K562 (cell line): ENCODE results near the gene TOMT. TPM values are rescaled to one million over a fixed set of nuclear protein-coding genes. Genes with fewer than 3 reads are reported as not detected.

Experiments
- HDAC3 ChIP-seq: fragments of 450-650 bp; IDR thresholded peaks from 2 replicates; pipeline ENCODE4 v1.6.1; 2018; ENCODE audit warnings: borderline replicate concordance, mild to moderate bottlenecking, moderate library complexity; ENCODE audit not compliant: partially characterized antibody
- MAFG ChIP-seq: fragments of 450-650 bp; conservative IDR thresholded peaks from 2 replicates; pipeline ENCODE4 v1.6.1; 2016; ENCODE audit warnings: missing genetic modification characterization, missing compliant biosample characterization
- MYNN ChIP-seq, 2 experiments: sonication (generic); formaldehyde crosslinking in 1 of 2; IDR thresholded peaks; 2 replicates each; pipeline versions ENCODE4 v1.5.0 to v1.6.1; 2016 to 2020; ENCODE audit warnings: antibody characterized with exemption in 1 of 2, missing genetic modification reagents in 1 of 2
- polyA plus RNA-seq, 8 experiments: library from polyadenylated mRNA; depleted of rRNA in 4 of 8; stranded (reverse) in 5 of 8; unstranded in 3 of 8; fragments of >200 nt; fragmentation: Nextera tagmentation in 2 of 8; fragmentation: Illumina TruSeq in 1 of 8; extraction: Ambion mirVana in 2 of 8; extraction: Trizol in 1 of 8; gene quantifications; 2 replicates each; pipeline versions ENCODE4 v1.2.1 to v1.2.3, GENCODE V29; 2011 to 2014; ENCODE audit warnings: inconsistent platforms in 1 of 8, missing spikeins in 1 of 8
- total RNA-seq, 7 experiments: library from RNA; depleted of rRNA in 6 of 7; stranded (reverse); fragments of >200 nt in 6 of 7; fragmentation: Illumina TruSeq in 2 of 7; extraction: Trizol in 2 of 7; gene quantifications; 2 replicates each; pipeline versions ENCODE4 v1.2.1 to v1.2.3, GENCODE V29; 2011 to 2021; ENCODE audit warnings: low replicate concordance in 1 of 7
- TF ChIP-seq, protein P1 (sequence below): sonication (generic); formaldehyde crosslinking; IDR thresholded peaks from 2 replicates; pipeline ENCODE4 v1.8.0; 2022; ENCODE audit warnings: mild to moderate bottlenecking, missing genetic modification reagents
- TF ChIP-seq, protein P2 (sequence below): fragments of 450-650 bp; IDR thresholded peaks from 2 replicates; pipeline ENCODE4 v1.6.1; 2017; ENCODE audit warnings: antibody characterized with exemption
- TF ChIP-seq, protein P3 (sequence below): fragments of 450-650 bp; formaldehyde crosslinking; IDR thresholded peaks from 2 replicates; pipeline ENCODE4 v1.4.0; 2022; ENCODE audit warnings: missing genetic modification characterization

TOMT gene
- total and polyA plus RNA-seq, 9 of the 15 experiments (the other 6 are each of a cell fraction or from before 2014, with no cell fraction given), result not detected

DNA sequence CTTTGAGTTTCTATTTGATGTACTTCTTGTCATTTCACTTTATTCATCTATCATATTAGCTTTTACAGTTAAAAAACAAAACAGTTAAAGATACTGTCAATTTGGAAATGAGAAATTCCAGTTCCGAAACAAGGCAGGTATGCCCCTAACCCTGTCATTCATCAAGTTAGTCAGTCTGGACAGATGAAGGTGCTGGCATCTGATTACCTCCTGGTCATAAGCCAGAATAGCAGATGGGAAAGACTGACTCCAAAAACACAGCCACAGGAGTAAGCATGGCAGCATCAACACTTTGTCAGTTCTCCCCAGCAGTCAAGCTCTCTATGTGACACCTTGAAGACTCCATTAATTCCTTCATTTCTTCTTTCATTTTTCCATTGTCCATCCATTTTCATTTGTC lies 20.8 kb upstream of the TOMT start (continued):
- TF ChIP-seq, protein P1, sequence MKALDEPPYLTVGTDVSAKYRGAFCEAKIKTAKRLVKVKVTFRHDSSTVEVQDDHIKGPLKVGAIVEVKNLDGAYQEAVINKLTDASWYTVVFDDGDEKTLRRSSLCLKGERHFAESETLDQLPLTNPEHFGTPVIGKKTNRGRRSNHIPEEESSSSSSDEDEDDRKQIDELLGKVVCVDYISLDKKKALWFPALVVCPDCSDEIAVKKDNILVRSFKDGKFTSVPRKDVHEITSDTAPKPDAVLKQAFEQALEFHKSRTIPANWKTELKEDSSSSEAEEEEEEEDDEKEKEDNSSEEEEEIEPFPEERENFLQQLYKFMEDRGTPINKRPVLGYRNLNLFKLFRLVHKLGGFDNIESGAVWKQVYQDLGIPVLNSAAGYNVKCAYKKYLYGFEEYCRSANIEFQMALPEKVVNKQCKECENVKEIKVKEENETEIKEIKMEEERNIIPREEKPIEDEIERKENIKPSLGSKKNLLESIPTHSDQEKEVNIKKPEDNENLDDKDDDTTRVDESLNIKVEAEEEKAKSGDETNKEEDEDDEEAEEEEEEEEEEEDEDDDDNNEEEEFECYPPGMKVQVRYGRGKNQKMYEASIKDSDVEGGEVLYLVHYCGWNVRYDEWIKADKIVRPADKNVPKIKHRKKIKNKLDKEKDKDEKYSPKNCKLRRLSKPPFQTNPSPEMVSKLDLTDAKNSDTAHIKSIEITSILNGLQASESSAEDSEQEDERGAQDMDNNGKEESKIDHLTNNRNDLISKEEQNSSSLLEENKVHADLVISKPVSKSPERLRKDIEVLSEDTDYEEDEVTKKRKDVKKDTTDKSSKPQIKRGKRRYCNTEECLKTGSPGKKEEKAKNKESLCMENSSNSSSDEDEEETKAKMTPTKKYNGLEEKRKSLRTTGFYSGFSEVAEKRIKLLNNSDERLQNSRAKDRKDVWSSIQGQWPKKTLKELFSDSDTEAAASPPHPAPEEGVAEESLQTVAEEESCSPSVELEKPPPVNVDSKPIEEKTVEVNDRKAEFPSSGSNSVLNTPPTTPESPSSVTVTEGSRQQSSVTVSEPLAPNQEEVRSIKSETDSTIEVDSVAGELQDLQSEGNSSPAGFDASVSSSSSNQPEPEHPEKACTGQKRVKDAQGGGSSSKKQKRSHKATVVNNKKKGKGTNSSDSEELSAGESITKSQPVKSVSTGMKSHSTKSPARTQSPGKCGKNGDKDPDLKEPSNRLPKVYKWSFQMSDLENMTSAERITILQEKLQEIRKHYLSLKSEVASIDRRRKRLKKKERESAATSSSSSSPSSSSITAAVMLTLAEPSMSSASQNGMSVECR (CRISPR knock-in tag), result no peak
- TF ChIP-seq, protein P2, sequence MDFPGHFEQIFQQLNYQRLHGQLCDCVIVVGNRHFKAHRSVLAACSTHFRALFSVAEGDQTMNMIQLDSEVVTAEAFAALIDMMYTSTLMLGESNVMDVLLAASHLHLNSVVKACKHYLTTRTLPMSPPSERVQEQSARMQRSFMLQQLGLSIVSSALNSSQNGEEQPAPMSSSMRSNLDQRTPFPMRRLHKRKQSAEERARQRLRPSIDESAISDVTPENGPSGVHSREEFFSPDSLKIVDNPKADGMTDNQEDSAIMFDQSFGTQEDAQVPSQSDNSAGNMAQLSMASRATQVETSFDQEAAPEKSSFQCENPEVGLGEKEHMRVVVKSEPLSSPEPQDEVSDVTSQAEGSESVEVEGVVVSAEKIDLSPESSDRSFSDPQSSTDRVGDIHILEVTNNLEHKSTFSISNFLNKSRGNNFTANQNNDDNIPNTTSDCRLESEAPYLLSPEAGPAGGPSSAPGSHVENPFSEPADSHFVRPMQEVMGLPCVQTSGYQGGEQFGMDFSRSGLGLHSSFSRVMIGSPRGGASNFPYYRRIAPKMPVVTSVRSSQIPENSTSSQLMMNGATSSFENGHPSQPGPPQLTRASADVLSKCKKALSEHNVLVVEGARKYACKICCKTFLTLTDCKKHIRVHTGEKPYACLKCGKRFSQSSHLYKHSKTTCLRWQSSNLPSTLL, result no peak
- TF ChIP-seq MYNN (IDR thresholded peaks at IDR 0.05), result no peak
- no peak for TF ChIP-seq MYNN (CRISPR knock-in tag; IDR thresholded peaks at IDR 0.05)
- no peak for TF ChIP-seq MAFG (tag)
- TF ChIP-seq HDAC3, result no peak
- TF ChIP-seq, protein P3, sequence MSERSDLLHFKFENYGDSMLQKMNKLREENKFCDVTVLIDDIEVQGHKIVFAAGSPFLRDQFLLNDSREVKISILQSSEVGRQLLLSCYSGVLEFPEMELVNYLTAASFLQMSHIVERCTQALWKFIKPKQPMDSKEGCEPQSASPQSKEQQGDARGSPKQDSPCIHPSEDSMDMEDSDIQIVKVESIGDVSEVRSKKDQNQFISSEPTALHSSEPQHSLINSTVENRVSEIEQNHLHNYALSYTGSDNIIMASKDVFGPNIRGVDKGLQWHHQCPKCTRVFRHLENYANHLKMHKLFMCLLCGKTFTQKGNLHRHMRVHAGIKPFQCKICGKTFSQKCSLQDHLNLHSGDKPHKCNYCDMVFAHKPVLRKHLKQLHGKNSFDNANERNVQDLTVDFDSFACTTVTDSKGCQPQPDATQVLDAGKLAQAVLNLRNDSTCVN (CRISPR knock-in tag), result no peak
